ENCODE measurements around the gene NPAS2.
A peak's percentile ranks its signal among the peaks of the same experiment; 100 is the strongest.

Gene NPAS2

DNA sequence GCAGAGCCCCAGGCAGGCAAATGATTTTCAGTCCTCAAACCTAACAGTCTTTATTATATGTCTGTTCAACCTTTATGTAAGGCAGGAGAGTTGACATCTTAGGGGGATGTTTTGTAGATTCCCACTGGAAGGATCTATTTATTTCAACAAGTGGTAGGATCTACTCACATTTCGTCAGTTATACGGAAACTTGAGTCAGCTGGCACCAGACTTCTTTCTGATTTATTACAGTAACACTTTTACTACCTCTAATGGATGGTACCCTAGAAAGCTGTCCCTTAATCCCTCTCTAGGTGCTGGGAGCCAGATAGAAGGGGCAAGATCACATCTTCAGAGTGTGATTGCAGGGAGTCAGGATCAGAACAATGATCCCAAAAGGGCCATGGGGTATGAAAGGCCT is 180.1 kb downstream of the NPAS2 start:
- Mint-ChIP-seq H3K27ac (peak overlapping the region; percentile 11 to 83 (median 60)), H3K4me1 (peaks cover 27% of the 10 kb centered on the region), H3K27me3 (ENCODE audit: low read depth) (peaks cover 11% of the 10 kb centered on the region), H3K4me3 (peak overlapping the region; percentile 72 to 80 (median 80)), H3K9me3 (no peaks in the 10 kb centered on the region), H3K36me3 (ENCODE audit: low read depth) (peaks cover 22% of the 10 kb centered on the region)
- TF ChIP-seq, protein P1, sequence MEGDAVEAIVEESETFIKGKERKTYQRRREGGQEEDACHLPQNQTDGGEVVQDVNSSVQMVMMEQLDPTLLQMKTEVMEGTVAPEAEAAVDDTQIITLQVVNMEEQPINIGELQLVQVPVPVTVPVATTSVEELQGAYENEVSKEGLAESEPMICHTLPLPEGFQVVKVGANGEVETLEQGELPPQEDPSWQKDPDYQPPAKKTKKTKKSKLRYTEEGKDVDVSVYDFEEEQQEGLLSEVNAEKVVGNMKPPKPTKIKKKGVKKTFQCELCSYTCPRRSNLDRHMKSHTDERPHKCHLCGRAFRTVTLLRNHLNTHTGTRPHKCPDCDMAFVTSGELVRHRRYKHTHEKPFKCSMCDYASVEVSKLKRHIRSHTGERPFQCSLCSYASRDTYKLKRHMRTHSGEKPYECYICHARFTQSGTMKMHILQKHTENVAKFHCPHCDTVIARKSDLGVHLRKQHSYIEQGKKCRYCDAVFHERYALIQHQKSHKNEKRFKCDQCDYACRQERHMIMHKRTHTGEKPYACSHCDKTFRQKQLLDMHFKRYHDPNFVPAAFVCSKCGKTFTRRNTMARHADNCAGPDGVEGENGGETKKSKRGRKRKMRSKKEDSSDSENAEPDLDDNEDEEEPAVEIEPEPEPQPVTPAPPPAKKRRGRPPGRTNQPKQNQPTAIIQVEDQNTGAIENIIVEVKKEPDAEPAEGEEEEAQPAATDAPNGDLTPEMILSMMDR (IDR thresholded peaks at IDR 0.05; ENCODE audit: unreplicated experiment in 3 of 3) = no peak

DNA sequence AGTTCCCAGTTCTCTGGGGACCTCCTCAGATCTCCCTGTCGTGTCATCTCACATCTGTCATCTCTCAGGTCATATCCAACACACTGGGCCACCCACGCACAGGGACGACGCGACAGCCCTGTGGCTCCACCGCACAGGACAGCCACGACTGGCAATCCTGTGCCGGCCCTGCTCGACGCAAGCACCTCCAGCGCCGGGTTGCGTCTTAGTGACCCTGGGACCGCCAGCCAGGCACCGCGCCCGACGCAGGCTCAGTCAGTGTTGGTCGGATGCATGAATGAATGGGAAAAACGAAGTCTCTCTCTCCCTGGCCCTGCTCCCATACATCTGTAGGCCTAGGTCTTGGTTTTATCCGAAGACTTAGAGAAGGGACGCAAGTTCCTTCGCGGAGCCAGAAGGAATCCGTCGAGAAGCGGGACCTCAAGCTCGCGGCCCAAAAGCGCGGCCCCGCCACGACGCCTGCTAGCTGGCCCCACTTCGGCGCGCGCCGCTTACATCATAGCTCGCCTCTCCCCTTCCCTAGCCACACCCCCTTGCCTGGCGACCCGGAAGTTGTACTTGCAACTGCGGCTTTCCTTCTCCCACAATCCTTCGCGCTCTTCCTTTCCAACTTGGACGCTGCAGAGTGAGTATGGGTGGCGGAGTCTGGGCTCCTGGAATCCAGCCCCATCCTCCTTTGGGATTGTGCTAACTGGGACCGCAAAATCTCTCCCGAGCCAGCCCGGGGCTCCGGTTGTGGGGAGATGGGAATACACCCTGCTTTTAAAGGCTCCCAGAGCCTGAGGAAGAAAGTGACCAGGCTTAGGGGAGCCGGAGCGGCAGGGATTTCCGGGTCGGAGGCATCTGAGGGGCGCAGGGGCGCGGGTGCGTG is 182.0 kb downstream of the NPAS2 start, which contains the start of gene RPL31:
TSS of gene RPL31 (plus strand) at position 599 of the 871 bp plus-strand sequence. CDS start 413 bp downstream, outside the sequence.
- H3K4me3 Mint-ChIP-seq = peak within 1 kb of the TSS; percentile 95 to 99 (median 98)
- no peaks in the 10 kb centered on the region for H3K9me3 Mint-ChIP-seq
- peaks cover 29% of the 10 kb centered on the region for H3K4me1 Mint-ChIP-seq
- peak within 1 kb of the TSS; percentile 95 to 98 (median 96) for H3K27ac Mint-ChIP-seq
- H3K27me3 Mint-ChIP-seq (ENCODE audit: low read depth) = peaks cover 11% of the 10 kb centered on the region
- peaks cover 41% of the 10 kb centered on the region for H3K36me3 Mint-ChIP-seq (ENCODE audit: low read depth)
- TF ChIP-seq, protein P1 (IDR thresholded peaks at IDR 0.05; ENCODE audit: unreplicated experiment in 3 of 3) = no peak

DNA sequence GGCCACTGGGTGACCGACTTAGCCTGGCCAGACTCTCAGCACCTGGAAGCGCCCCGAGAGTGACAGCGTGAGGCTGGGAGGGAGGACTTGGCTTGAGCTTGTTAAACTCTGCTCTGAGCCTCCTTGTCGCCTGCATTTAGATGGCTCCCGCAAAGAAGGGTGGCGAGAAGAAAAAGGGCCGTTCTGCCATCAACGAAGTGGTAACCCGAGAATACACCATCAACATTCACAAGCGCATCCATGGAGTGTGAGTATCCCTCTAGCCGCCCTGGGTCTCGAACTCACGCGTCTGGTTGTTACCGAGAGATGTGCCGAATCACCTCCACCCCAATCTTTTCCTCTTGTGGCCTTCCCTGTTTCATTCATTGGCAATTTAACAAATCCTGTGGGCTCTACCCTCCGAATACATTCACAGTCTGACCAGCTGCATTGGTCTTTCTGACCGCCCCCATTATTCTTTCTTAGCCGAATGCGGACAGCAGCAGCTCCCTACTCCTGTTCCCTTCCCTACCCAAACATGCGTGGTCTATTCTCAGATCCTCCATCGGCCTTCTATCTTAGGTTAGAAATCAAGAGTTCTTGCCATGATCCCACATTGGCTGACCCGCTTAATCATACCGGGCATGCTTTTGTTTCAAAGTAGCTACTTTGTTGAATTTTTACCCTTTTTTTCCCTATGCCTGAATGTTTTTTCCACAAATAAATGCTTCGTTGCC is 182.8 kb downstream of the NPAS2 start:
- TF ChIP-seq, protein P1 (IDR thresholded peaks at IDR 0.05; ENCODE audit: unreplicated experiment in 3 of 3) = no peak
- H3K4me3 Mint-ChIP-seq = peak overlapping the region; percentile 95 to 99 (median 98)
- H3K36me3 Mint-ChIP-seq (ENCODE audit: low read depth) = peaks cover 49% of the 10 kb centered on the region
- peaks cover 29% of the 10 kb centered on the region for H3K4me1 Mint-ChIP-seq
- H3K9me3 Mint-ChIP-seq = no peaks in the 10 kb centered on the region
- peak overlapping the region; percentile 95 to 98 (median 96) for H3K27ac Mint-ChIP-seq
- H3K27me3 Mint-ChIP-seq (ENCODE audit: low read depth) = peaks cover 11% of the 10 kb centered on the region

GRCh38 chr2:101003278-101003775 is 183.4 kb downstream of the NPAS2 start:
- TF ChIP-seq, protein P1 (IDR thresholded peaks at IDR 0.05; ENCODE audit: unreplicated experiment in 3 of 3) = no peak
- Mint-ChIP-seq H3K9me3 (no peaks in the 10 kb centered on the region), H3K27ac (peak overlapping the region; percentile 95 to 98 (median 96)), H3K36me3 (ENCODE audit: low read depth) (peaks cover 55% of the 10 kb centered on the region), H3K4me3 (peak overlapping the region; percentile 95 to 99 (median 98)), H3K27me3 (ENCODE audit: low read depth) (peaks cover 11% of the 10 kb centered on the region), H3K4me1 (peaks cover 35% of the 10 kb centered on the region)

DNA sequence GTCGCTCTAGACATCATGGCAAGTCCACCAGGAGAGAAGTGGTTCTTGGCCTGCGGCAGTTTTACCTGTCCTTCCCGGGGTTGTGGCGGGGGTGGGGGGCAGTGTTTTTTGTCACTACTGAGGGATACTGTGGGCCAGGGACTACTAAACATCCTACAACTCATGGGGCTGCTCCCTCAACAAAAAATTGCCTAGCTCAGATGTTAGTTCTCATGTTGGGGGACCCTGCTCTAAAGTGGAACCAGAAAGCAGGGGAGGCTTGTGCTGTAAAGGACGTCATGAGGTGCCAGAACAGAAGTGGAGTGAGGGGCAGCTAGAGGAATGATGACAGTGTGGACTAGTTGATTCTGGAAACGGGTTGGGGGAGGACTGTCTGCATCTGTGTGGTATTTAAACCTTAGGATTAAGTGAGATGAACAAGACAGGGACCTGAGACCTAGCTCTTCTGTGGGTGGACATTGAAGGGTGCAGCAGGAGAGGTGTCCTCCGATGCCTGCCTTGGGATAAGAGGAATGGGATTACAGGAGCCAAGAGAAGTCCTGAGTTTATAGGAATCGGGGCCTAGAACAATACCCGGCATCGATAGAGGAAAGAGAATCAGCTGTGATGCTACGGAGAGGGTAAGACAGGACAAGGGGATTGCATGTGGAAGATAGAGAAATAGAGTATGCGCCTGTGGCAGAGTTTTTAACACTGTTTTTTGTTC is 184.8 kb downstream of the NPAS2 start:
- Mint-ChIP-seq H3K4me1 (peaks cover 35% of the 10 kb centered on the region), H3K36me3 (ENCODE audit: low read depth) (peaks cover 66% of the 10 kb centered on the region), H3K9me3 (no peaks in the 10 kb centered on the region), H3K4me3 (peak overlapping the region; percentile 95 to 99 (median 98)), H3K27me3 (ENCODE audit: low read depth) (peaks cover 6% of the 10 kb centered on the region), H3K27ac (peak overlapping the region; percentile 95 to 98 (median 96))
- TF ChIP-seq, protein P1 (IDR thresholded peaks at IDR 0.05; ENCODE audit: unreplicated experiment in 3 of 3) = no peak
